ENCODE measurements around the gene IMPA2.
"Not testable (repeated sequence)": the region's sequence is repeated elsewhere in the genome, so short reads cannot be mapped to it uniquely, and the experiment has no call there.

Gene IMPA2

GRCh38 chr18:11981192-11981542 lies at the start of gene IMPA2:
Gene IMPA2 (plus strand): TSS chr18:11981507. CDS start chr18:11981670, 163 bp downstream.
- in situ Hi-C loops (cut with HindIII; ENCODE audit: low pct_ligation_motif_present, low pct_unique_long_range_greater_than_20kb, low sequenced_read_pairs) = no loop called here
- DNase-seq = no peak

DNA sequence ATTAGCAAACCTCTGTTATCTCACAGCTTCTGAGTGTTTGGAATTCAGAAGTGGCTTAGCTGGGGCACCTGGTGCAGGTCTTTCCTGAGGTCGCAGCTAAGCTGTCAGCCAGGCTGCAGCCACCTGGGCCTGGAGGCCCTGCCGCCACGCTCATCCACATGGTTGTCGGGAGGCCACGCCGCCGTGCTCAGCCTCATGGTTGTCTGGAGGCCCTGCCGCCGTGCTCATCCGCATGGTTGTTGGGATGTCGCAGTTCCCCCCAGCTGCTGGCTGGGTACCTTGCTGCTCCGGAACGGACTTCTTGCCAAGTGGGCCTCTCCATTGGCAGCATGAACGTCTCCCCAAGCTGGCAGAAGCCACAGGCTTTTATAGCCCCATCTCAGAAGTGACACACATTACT lies 48.9 kb upstream of the IMPA2 start:
- in situ Hi-C loops (cut with HindIII; ENCODE audit: low pct_ligation_motif_present, low pct_unique_long_range_greater_than_20kb, low sequenced_read_pairs) = no loop called here
- DNase-seq = no peak

GRCh38 chr18:11937874-11938478 lies 43.3 kb upstream of the IMPA2 start:
- in situ Hi-C loops (cut with HindIII; ENCODE audit: low pct_ligation_motif_present, low pct_unique_long_range_greater_than_20kb, low sequenced_read_pairs) = no loop called here
- DNase-seq = peak; percentile 59

GRCh38 chr18:11940956-11941355 lies 40.4 kb upstream of the IMPA2 start:
- DNase-seq = no peak
- in situ Hi-C loops (cut with HindIII; ENCODE audit: low pct_ligation_motif_present, low pct_unique_long_range_greater_than_20kb, low sequenced_read_pairs) = no loop called here

GRCh38 chr18:11943551-11943950 lies 37.8 kb upstream of the IMPA2 start:
- DNase-seq = no peak
- in situ Hi-C loops (cut with HindIII; ENCODE audit: low pct_ligation_motif_present, low pct_unique_long_range_greater_than_20kb, low sequenced_read_pairs) = no loop called here

- in situ Hi-C loops (cut with HindIII; ENCODE audit: low pct_ligation_motif_present, low pct_unique_long_range_greater_than_20kb, low sequenced_read_pairs) = no loop called here
- no peak for DNase-seq
These were observed 37.1 kb upstream of the IMPA2 start for GRCh38 chr18:11944252-11944651.

GRCh38 chr18:11944786-11945185 lies 36.5 kb upstream of the IMPA2 start:
- DNase-seq = no peak
- in situ Hi-C loops (cut with HindIII; ENCODE audit: low pct_ligation_motif_present, low pct_unique_long_range_greater_than_20kb, low sequenced_read_pairs) = no loop called here

DNA sequence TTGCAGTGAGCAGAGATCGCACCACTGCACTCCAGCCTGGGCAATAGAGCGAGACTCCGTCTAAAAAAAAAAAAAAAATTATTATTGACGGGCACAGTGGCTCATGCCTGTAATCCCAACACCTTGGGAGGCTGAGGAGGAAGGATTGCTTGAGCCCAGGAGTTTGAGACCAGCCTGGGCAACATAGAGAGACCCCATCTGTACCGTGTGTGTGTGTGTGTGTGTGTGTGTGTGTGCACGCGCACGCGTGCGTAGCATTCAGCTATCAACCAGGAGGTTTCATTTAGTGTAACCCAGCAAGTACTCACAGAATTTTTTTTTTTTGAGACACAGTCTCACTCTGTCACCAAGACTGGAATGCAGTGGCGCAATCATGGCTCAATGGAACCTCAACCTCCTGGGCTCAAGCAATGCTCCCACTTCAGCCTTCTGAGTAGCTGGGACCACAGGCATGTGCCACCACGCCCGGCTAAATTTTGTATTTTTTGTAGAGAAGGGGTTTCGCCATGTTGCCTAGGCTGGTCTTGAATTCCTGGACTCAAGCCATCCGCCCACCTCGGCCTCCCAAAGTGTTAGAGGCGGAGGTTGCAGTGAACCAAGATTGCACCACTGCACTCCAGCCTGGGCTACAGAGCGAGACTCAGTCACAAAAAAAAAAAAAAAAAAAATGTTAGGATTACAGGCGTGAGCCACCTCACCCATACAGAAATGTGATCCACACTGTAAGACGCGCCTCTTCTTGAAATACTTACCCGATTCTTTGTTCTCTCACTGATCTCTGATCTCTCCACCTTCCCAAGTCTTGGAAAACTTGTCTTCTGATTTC lies 35.3 kb upstream of the IMPA2 start:
- in situ Hi-C loops (cut with HindIII; ENCODE audit: low pct_ligation_motif_present, low pct_unique_long_range_greater_than_20kb, low sequenced_read_pairs); DNase-seq: not testable (repeated sequence)

DNA sequence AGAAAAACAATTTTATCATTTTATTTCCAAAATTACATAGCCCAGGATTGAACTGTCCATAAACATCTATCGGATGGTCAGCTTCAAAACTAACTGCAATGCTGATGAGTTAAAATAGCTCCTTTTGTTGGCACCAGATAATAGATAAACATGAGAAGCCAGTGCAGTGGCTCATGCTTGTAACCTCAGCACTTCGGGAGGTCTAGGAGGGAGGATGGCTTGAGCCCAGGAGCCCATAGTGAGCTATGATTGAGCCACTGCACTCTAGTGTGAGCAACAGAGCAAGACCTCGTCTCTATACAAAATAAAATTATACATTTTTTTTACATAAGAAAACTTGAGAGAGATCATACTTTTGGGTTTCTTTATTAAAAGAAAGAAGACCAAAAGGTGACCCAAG lies 34.6 kb upstream of the IMPA2 start:
- DNase-seq = peak; percentile 56
- in situ Hi-C loops (cut with HindIII; ENCODE audit: low pct_ligation_motif_present, low pct_unique_long_range_greater_than_20kb, low sequenced_read_pairs) = no loop called here

GRCh38 chr18:11947214-11948191 lies 33.8 kb upstream of the IMPA2 start:
- DNase-seq = peak; percentile 88
- in situ Hi-C loops (cut with HindIII; ENCODE audit: low pct_ligation_motif_present, low pct_unique_long_range_greater_than_20kb, low sequenced_read_pairs) = no loop called here

GRCh38 chr18:11948852-11949523 lies 32.3 kb upstream of the IMPA2 start:
- DNase-seq = no peak
- in situ Hi-C loops (cut with HindIII; ENCODE audit: low pct_ligation_motif_present, low pct_unique_long_range_greater_than_20kb, low sequenced_read_pairs) = no loop called here

DNA sequence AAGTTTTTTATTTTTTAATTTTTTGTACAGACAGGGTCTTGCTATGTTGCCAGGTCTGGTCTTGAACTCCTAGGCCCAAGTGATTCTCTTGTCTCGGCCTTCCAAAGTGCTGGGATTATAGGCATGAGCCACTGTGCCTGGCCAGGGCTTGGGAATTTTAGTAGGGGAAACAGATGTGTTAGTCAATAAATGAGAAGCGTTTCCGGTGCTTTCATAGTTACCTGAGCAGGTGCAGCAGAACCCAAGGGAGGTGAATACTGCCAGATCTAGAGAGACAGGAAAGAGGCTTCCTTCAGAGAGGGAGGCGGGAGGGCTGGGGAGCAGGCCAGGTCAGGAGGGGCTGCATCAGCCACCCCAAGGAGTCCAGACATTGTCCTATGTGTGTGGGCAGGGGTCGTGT lies 30.5 kb upstream of the IMPA2 start:
- in situ Hi-C loops (cut with HindIII; ENCODE audit: low pct_ligation_motif_present, low pct_unique_long_range_greater_than_20kb, low sequenced_read_pairs) = no loop called here
- no peak for DNase-seq

GRCh38 chr18:11951390-11951851 lies 29.9 kb upstream of the IMPA2 start:
- in situ Hi-C loops (cut with HindIII; ENCODE audit: low pct_ligation_motif_present, low pct_unique_long_range_greater_than_20kb, low sequenced_read_pairs) = no loop called here
- DNase-seq = no peak

GRCh38 chr18:11953113-11953512 lies 28.2 kb upstream of the IMPA2 start:
- no peak for DNase-seq
- in situ Hi-C loops (cut with HindIII; ENCODE audit: low pct_ligation_motif_present, low pct_unique_long_range_greater_than_20kb, low sequenced_read_pairs) = no loop called here

DNA sequence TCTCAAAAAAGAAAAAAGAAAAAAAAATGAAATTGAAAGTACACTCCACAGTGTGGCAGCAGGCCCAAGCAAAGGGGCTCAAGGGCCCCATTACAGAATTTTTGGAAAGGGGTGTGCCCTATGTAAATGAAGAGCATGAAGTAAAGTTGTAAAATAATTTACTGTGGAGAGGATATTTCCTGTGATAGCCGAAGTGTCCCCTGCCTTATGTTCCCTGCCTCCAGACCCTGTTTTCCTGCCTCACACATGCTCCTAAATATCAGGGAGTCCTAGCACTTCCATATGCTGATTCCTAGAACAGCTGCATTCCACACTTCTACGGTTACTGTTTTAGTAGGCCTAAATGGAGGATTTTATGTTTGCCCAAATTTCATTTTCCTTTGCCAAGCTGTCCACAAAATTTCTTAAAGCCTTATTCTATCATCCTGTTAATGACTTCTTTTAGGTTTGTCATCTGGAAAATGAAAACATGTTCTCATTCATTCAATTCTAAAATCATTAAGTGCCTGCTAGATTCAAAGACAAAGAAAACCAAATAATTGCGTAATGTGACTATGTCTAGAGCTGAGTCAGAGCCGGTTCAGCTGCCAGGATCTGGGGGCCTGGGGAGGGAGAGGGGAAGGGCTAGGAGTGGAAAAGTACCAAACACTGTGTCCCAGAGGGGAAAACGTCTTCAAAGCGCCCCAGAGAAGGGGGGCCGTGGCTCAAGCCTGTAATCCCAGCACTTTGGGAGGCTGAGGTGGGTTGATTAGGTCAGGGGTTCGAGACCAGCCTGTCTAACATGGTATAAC lies 25.9 kb upstream of the IMPA2 start:
- in situ Hi-C loops (cut with HindIII; ENCODE audit: low pct_ligation_motif_present, low pct_unique_long_range_greater_than_20kb, low sequenced_read_pairs) = no loop called here
- no peak for DNase-seq

DNA sequence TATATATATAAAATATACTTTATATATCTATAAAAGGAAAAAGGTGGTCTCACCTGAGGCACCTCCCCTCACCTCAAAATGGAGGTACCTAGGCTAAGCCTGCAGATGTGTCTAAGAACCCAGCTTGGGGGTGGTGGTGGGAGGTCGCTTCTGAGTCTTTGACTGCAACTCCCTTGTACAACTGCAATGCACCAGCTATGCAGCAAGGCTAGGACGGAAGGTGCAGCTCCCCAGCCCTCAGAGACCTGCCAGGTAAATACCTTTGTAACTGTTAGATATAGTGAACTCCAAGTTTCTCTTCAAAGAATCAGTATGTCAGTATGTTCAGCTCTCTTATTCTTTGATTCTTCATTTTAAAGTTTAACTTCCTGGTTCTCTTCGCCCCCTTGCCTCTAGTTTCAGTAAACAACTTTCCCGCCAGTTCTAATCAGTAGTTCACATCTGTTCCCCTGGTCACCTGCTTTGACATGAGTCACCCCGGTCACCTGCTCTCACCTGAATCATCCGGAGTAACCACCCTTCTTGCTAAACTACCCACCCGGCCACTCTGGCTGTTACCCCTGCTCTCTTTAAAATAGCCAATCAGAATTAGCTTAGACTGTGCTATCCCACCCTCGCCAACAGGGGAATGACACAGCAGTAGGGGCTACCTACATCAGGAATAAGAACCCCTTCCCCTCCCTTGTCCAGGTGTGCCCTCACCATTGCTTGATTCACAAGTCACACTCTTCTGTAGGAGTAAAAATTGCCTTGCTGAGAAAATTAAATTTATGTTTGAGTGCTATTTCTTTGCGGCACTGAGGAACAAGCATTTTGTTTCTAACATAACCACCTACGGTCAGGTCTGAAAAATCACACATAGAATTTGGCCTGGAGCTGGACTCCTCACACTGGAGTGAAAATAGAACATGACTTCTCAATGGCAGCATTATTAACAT lies 24.7 kb upstream of the IMPA2 start:
- in situ Hi-C loops (cut with HindIII; ENCODE audit: low pct_ligation_motif_present, low pct_unique_long_range_greater_than_20kb, low sequenced_read_pairs) = no loop called here

GRCh38 chr18:11957636-11958035 lies 23.7 kb upstream of the IMPA2 start:
- in situ Hi-C loops (cut with HindIII; ENCODE audit: low pct_ligation_motif_present, low pct_unique_long_range_greater_than_20kb, low sequenced_read_pairs) = no loop called here
- DNase-seq = no peak

More for the DNA sequence above, 24.7 kb upstream of the IMPA2 start:
- DNase-seq = no peak

Measured in ACHN (cell line).